B cell (primary cell): ENCODE measurements around the gene FRMD4A. TPM values are rescaled to one million over a fixed set of nuclear protein-coding genes. Genes with fewer than 3 reads are reported as not detected.

Experiments
- ATAC-seq: fragments of 200-7000 bp; cut with Tn5 transposase; one replicate; pipeline ENCODE4 v1.10.0; 2021; ENCODE audit warnings: low read depth, mild to moderate bottlenecking, moderate number of reproducible peaks, moderate library complexity
- CTCF ChIA-PET: fragments of 350-600 bp; sonication (Branson Sonifier 250); formaldehyde crosslinking; loops from one replicate; lab custom pipeline; 2021; ENCODE audit warnings: antibody characterized with exemption, inconsistent platforms; lab: Charles Lee
- POLR2A ChIA-PET: fragments of 350-600 bp; sonication (Branson Sonifier 250); formaldehyde crosslinking; loops from one replicate; lab custom pipeline; 2021; ENCODE audit warnings: antibody characterized with exemption; lab: Charles Lee
- DNase-seq: peaks from one replicate; pipeline ENCODE4 v3.0.0; 2013
- H2AFZ ChIP-seq: 2 replicates; pipeline ENCODE4 v1.6.1; 2012; ENCODE audit warnings: mild to moderate bottlenecking, low read depth, low read length; ENCODE audit not compliant: insufficient read depth, poor library complexity, severe bottlenecking
- H3K27ac ChIP-seq, 2 donors: 1 replicate in 1 of 2; 2 replicates in 1 of 2; pipeline ENCODE4 v1.5.1; 2012 to 2013; ENCODE audit warnings: low read length in 2 of 2, mild to moderate bottlenecking in 2 of 2, moderate library complexity in 1 of 2
- H3K27me3 ChIP-seq, 4 experiments: fragments of 200-600 bp in 1 of 4; sonication (generic) in 1 of 4; replicated peaks in 1 of 4; 1 replicate in 2 of 4; 2 replicates in 2 of 4; pipeline versions ENCODE4 v1.6.1 to v1.7.0; 2013 to 2016; ENCODE audit warnings: low read length in 3 of 4, mild to moderate bottlenecking in 2 of 4, mixed read lengths in 1 of 4, moderate library complexity in 1 of 4; ENCODE audit not compliant: insufficient read depth in 4 of 4, control insufficient read depth in 3 of 4; ENCODE audit errors: control extremely low read depth in 1 of 4
- H3K36me3 ChIP-seq, 2 experiments: replicated peaks in 1 of 2; 1 replicate in 1 of 2; 2 replicates in 1 of 2; pipeline versions ENCODE4 v1.6.1 to v1.7.1; 2013; ENCODE audit warnings: low read length in 1 of 2; ENCODE audit not compliant: insufficient read depth in 2 of 2, control insufficient read depth in 1 of 2; ENCODE audit errors: control extremely low read depth in 1 of 2, extremely low read depth in 1 of 2
- H3K4me1 ChIP-seq, 2 donors: fragments of 200-600 bp in 1 of 2; sonication (generic) in 1 of 2; 1 replicate in 1 of 2; 2 replicates in 1 of 2; pipeline versions ENCODE4 v1.5.1 to v1.6.1; 2013 to 2017; ENCODE audit warnings: low read length in 2 of 2; ENCODE audit not compliant: control insufficient read depth in 2 of 2, insufficient read depth in 2 of 2
- H3K4me2 ChIP-seq: replicated peaks from 2 replicates; pipeline ENCODE3; 2012; ENCODE audit warnings: mild to moderate bottlenecking, low read depth, low read length; ENCODE audit not compliant: poor library complexity, severe bottlenecking
- H3K4me3 ChIP-seq, 5 experiments: fragments of 200-600 bp in 1 of 5; sonication (generic) in 1 of 5; 1 replicate in 3 of 5; 2 replicates in 2 of 5; pipeline versions ENCODE4 v1.5.1 to v1.7.0; 2011 to 2016; ENCODE audit warnings: low read length in 4 of 5, mild to moderate bottlenecking in 4 of 5, low read depth in 2 of 5, control low read depth in 1 of 5, moderate library complexity in 1 of 5; ENCODE audit not compliant: insufficient read depth in 1 of 5; ENCODE audit errors: control extremely low read depth in 1 of 5, extremely low read depth in 1 of 5
- H3K79me2 ChIP-seq: fragments of 200-600 bp; sonication (generic); one replicate; pipeline ENCODE4 v1.6.0; 2016; ENCODE audit warnings: low read length; ENCODE audit not compliant: control insufficient read depth, insufficient read depth
- H3K9ac ChIP-seq: fragments of 200-600 bp; sonication (generic); 2 replicates; pipeline ENCODE4 v1.6.1; 2017; ENCODE audit warnings: mild to moderate bottlenecking, low read length, moderate library complexity
- H3K9me3 ChIP-seq, 3 donors: one replicate each; pipeline versions ENCODE4 v1.6.1 to v1.7.1; 2013; ENCODE audit warnings: low read length in 2 of 3; ENCODE audit not compliant: control insufficient read depth in 2 of 3, insufficient read depth in 1 of 3; ENCODE audit errors: control extremely low read depth in 1 of 3
- H4K20me1 ChIP-seq: 2 replicates; pipeline ENCODE4 v1.6.0; 2012; ENCODE audit warnings: mild to moderate bottlenecking, low read length; ENCODE audit not compliant: insufficient read depth, control insufficient read depth, poor library complexity, severe bottlenecking
- H3K27ac Mint-ChIP-seq: one replicate; pipeline ENCODE4 v1.8.0; 2021; ENCODE audit warnings: mixed read lengths
- H3K27me3 Mint-ChIP-seq: one replicate; pipeline ENCODE4 v1.8.0; 2021; ENCODE audit warnings: mixed read lengths
- H3K4me1 Mint-ChIP-seq: one replicate; pipeline ENCODE4 v1.8.0; 2021; ENCODE audit warnings: mixed read lengths
- H3K4me3 Mint-ChIP-seq: one replicate; pipeline ENCODE4 v1.8.0; 2021; ENCODE audit warnings: mixed read lengths
- H3K9me3 Mint-ChIP-seq: one replicate; pipeline ENCODE4 v1.8.0; 2022; ENCODE audit warnings: mixed read lengths; ENCODE audit not compliant: insufficient read depth
- CTCF ChIP-seq: fragments of 200-600 bp; IDR thresholded peaks from one replicate; pipeline ENCODE4 v1.8.0; 2022; ENCODE audit warnings: antibody characterized with exemption, mild to moderate bottlenecking
- EZH2 ChIP-seq: IDR thresholded peaks from 2 replicates; pipeline ENCODE4 v1.6.1; 2012; ENCODE audit warnings: borderline replicate concordance, low read depth, mild to moderate bottlenecking, moderate library complexity, low read length; ENCODE audit not compliant: insufficient read depth, poor library complexity, severe bottlenecking
- WGBS: methylation state at CpG from one replicate; pipeline ENCODE4 v1.1.5; 2013; ENCODE audit warnings: missing lambda C conversion rate; ENCODE audit not compliant: insufficient coverage; 5-methylcytosine and 5-hydroxymethylcytosine counted together
- intact Hi-C: fragments of 100-400 bp; cut with micrococcal nuclease; formaldehyde crosslinking; loops from one replicate; pipeline ENCODE4 v1.10.0; 2022
- polyA plus RNA-seq: library from polyadenylated mRNA; depleted of rRNA; stranded (reverse); fragments of >200 nt; gene quantifications from 2 replicates; pipeline ENCODE4 v1.2.3, GENCODE V29; 2012
- total RNA-seq, 2 donors: library from RNA; stranded (reverse); fragments of 120-200 nt in 1 of 2; gene quantifications; 1 replicate in 1 of 2; 2 replicates in 1 of 2; pipeline versions ENCODE4 v1.2.3 to v1.2.4, GENCODE V29; 2013 to 2022

FRMD4A gene
- total and polyA plus RNA-seq, 2 donors (not counting 1 experiment from before 2014, with no cell fraction given) = 0.76 to 3.4 TPM

GRCh38 chr10:13773043-13773442, 557.7 kb downstream of the FRMD4A start:
- Histone ChIP-seq H4K20me1 (no peaks in the 10 kb centered on the region), H2AFZ (no peak overlapping the region), H3K27me3 (peaks cover 0 to 12% (median 6%) of the 10 kb centered on the region in 4 experiments), H3K9me3 (no peaks in the 10 kb centered on the region), H3K27ac (no peak overlapping the region), H3K9ac (no peak overlapping the region), H3K4me3 (no peak overlapping the region), H3K36me3 (no peaks in the 10 kb centered on the region), H3K4me2 (no peak overlapping the region), H3K4me1 (peaks cover 3 to 9% of the 10 kb centered on the region in 2 donors), H3K79me2 (no peaks in the 10 kb centered on the region)
- ChIA-PET POLR2A (no interaction called here), CTCF (interaction anchor here (1.5 to 1.9 kb wide), 2 partner anchors 110 to 113 kb away, joined by 5 to 8 read pairs; no protein-coding TSS in a partner anchor)
- H3K27me3 Mint-ChIP-seq = peaks cover 35% of the 10 kb centered on the region
- no peaks in the 10 kb centered on the region for H3K9me3 Mint-ChIP-seq
- ATAC-seq (no peak), DNase-seq (no peak)
- no peak for TF ChIP-seq CTCF
- no peak for TF ChIP-seq EZH2
- intact Hi-C loops = loop anchor here (10.0 kb wide), 1 partner anchor 188 kb away; the partner anchor contains the start of gene PRPF18
- H3K4me3 Mint-ChIP-seq = no peak overlapping the region
- peaks cover 18% of the 10 kb centered on the region for H3K4me1 Mint-ChIP-seq
- 62% methylated on average over 2 of the region's 8 CpGs for WGBS
- no peak overlapping the region for H3K27ac Mint-ChIP-seq

GRCh38 chr10:13771992-13772391, 558.7 kb downstream of the FRMD4A start:
- 73% methylated on average over 1 of the region's 4 CpGs for WGBS
- ChIA-PET CTCF (interaction anchor here (1.5 kb wide), 1 partner anchor 112 kb away, joined by 8 read pairs; no protein-coding TSS in a partner anchor), POLR2A (no interaction called here)
- Histone ChIP-seq H3K9me3 (no peaks in the 10 kb centered on the region), H3K27ac (no peak overlapping the region), H3K27me3 (peaks cover 0 to 15% (median 6%) of the 10 kb centered on the region in 4 experiments), H4K20me1 (no peaks in the 10 kb centered on the region), H3K9ac (no peak overlapping the region), H3K36me3 (no peaks in the 10 kb centered on the region), H3K4me1 (peaks cover 0 to 5% of the 10 kb centered on the region in 2 donors), H3K79me2 (no peaks in the 10 kb centered on the region), H3K4me3 (no peak overlapping the region), H2AFZ (no peak overlapping the region), H3K4me2 (no peak overlapping the region)
- intact Hi-C loops = loop anchor here (10.0 kb wide), 1 partner anchor 187 kb away; the partner anchor contains the start of gene PRPF18
- Mint-ChIP-seq H3K4me3 (no peak overlapping the region), H3K27me3 (peaks cover 35% of the 10 kb centered on the region), H3K27ac (no peak overlapping the region), H3K4me1 (peaks cover 12% of the 10 kb centered on the region), H3K9me3 (no peaks in the 10 kb centered on the region)
- ATAC-seq = no peak
- TF ChIP-seq CTCF = no peak
- no peak for TF ChIP-seq EZH2
- DNase-seq = no peak
